Dermis microvascular lymphatic vessel endothelial cell (primary cell): ENCODE data around the gene FAM120B. TPM values are rescaled to one million over a fixed set of nuclear protein-coding genes. Genes with fewer than 3 reads are reported as not detected.
"Not testable (repeated sequence)": the region's sequence is repeated elsewhere in the genome, so short reads cannot be mapped to it uniquely, and the experiment has no call there.

Experiments used
- DNase-seq, 2 donors: peaks; one replicate each; pipeline versions ENCODE4 v3.0.0 to v3.0.0-alpha.2; 2010; ENCODE audit warnings: low read depth in 2 of 2
- total RNA-seq: library from RNA; depleted of rRNA; stranded (reverse); fragments of >200 nt; gene quantifications from 2 replicates; pipeline ENCODE4 v1.2.1, GENCODE V29; 2014

FAM120B gene
- total RNA-seq, 1 donor from 2014 or later, result 9.0 TPM

GRCh38 chr6:170381562-170381961 lies 75.0 kb downstream of the FAM120B start:
- no peak for DNase-seq

DNA sequence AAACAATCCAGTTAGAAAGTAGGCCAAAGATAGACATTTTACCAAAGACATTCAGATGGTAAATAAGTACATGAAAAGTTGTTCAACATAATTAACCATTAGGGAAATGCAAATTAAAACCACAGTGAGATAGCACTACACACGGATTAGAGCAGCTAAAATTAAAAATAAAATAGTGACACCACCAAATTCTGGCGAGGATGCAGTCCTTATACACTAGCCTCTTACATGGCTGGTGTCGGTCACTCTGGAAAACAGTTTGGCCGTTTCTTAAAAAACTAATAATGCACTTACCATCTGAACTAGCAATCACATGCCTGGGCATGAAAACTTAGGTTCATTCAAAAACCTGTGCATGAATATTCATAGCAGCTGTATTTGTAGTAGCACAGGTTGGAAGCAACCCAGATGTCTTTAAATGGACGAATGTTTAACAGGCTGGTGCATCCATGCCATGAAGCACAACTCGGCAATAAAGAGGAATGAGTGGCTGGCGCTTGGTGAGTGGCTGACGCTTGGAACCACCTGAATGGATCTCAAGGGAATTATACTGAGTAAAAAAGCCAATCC lies 77.0 kb downstream of the FAM120B start:
- DNase-seq, result no peak

DNA sequence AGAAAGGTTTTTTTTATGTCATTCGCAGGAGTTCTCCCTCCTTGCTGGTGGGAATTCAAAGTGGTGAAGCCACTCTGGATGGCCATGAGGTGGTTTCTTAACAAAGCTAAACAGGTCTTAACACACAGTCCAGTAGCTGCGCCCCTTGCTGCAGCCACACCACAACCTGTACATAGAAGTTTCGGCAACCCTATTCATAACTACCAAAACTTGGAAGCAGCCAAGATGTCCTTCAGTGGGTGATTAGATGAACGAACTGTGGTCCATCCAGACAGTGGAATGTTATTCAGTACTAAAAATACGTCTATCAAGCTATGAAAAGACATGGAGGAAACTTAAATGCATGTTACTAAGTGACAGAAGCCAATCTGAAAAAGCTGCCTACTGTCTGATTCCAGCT lies 78.9 kb downstream of the FAM120B start:
- no peak for DNase-seq

DNA sequence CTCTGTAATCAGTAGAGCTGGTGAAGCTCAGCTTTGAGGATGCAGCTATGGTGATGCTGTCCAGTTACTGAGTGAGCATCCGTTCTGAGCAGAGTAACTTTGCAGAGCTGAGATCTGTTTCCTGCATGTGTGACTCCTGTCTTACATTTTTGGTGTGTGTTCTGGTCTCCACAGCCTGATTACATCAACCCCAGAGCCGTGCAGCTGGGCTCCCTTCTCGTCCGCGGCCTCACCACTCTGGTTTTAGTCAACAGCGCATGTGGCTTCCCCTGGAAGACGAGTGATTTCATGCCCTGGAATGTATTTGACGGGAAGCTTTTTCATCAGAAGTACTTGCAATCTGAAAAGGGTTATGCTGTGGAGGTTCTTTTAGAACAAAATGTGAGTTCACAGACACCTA lies 81.6 kb downstream of the FAM120B start:
- DNase-seq, result no peak

DNA sequence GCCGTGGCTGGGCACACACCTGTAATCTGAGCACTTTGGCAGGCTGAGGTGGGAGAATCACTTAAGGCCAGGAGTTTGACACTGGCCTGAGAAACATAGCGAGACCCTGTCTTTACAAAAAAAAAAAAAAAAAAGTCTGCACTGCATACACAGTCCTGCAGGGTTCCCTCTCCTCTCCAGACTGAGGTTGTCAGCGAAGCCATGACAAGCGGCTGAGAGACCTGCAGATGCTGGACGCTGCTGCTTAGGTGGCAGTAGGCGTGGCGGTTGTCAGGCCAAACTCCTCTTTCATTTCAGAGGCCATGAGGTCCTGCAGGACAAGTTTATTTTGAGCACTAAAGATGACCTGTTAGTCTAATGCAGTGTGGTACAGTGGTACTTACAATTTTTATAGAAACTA lies 86.5 kb downstream of the FAM120B start:
- DNase-seq, result no peak

DNA sequence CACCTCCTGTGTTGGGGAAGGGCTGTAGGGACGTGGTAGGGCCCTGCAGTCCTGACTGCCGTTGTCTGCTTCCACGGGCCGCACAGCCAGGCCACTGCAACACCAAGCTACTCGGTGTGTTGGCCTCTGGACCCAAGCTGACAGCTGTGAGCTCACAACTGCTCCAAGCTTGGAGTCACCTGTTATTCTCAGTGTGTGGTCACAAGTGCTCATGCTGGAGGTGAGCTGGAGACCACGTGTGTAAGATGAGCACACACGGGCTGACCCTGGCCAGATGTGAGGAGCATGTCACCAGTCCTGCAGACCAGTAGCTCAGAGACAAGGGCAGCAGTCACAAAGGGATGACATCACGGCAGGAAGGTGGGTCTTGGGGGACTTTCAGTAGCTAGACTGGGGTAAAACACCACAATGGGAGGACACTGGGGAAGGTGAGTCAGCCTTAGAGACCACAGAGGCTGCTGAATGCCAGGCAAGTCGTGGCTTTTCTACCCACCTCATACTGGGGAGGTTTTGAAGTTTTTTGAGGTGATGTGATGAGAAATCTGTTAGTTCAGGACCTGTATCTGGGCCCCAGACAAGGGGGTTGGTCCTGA lies 87.3 kb downstream of the FAM120B start:
- DNase-seq, result no peak

DNA sequence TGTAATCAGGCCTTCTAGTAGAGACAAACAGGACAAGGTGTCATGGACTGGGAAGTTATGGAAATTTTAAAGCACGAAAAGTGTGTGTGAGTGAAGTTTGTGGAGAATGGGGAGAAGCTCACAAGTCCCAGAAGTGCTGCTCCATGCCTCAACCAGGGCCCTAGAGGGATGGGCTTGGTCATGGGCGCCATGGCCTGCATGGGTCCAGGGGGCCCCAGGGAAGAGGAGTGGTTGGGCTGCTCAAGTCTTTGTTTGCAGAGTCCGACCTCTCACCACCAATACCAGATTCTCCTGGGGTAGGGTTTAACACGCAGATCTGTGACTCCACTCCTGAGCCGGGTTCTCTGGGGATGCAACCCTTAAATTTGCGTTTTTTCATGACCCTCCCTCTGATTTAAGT lies 88.4 kb downstream of the FAM120B start:
- no peak for DNase-seq

DNA sequence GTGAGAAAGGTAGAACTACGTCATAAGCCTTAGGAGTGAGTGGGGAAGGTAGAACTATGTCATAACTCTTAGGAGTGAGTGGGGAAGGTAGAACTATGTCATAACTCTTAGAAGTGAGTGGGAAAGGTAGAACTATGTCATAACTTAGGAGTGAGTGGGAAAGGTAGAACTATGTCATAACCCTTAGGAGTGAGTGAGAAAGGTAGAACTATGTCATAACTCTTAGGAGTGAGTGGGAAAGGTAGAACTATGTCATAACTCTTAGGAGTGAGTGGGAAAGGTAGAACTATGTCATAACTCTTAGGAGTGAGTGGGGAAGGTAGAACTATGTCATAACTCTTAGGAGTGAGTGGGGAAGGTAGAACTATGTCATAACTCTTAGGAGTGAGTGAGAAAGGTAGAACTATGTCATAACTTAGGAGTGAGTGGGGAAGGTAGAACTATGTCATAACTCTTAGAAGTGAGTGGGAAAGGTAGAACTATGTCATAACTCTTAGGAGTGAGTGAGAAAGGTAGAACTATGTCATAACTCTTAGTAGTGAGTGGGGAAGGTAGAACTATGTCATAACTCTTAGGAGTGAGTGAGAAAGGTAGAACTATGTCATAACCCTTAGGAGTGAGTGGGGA lies 92.3 kb downstream of the FAM120B start:
- not testable (repeated sequence) for DNase-seq

GRCh38 chr6:170399955-170400558 lies 93.5 kb downstream of the FAM120B start:
- not testable (repeated sequence) for DNase-seq

DNA sequence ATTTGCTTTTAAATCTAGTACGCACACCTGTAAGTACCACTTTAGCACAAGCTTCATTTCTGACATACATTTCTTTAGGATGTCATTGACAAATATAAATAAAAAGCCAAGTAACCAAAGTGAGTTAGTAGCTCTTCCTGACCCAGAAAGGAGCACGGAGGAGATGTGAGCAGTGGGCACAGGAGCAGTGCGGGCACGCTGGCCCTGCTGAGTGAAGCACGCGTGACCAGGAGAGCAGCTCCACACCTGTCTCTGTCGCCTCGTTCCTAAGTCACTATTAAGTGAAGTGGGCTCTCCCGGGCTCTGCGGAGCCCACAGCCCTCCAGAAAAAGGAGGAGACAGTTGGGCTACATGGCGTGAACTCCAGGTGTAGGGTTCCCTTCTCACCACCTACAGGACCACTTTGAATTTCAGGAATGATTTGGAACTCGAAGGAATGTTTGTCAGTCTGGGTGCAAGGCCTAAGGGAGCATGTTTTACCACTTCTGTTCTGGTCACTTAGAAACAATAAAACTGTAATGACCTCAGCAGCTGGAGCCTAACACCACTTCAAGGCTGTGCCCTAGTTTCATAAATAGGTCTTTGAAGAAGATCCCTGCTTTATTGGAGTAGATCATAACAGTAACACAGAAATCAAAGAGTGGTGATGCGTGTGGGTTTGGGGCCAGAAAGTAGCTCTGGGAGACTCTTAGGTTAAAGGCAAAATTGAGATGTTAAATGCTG lies 95.9 kb downstream of the FAM120B start:
- DNase-seq, result no peak

DNA sequence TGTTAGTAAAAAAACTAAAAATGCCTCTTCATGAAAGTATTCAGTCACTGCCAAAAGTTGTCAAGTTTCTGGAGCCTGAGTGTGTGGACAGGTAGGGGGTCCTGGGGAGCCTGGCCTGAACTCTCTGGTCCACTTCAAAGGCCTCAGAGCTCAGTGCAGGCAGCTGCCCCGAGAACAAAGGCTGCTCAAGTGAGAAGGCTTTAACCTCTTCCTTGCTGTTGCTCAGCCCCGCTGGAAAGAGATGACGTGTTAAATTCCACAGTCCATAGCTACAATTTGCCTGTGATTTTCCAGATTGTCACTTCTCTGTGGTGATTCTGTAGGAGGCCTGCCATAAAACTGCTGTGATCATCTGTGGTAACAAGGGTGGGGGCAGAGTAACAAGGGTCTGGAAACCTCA lies 96.9 kb downstream of the FAM120B start:
- DNase-seq, result no peak

- no peak for DNase-seq
These were observed 97.5 kb downstream of the FAM120B start for GRCh38 chr6:170404036-170404435.

GRCh38 chr6:170404697-170405096 lies 98.1 kb downstream of the FAM120B start:
- DNase-seq, result no peak

GRCh38 chr6:170405311-170405975 lies 98.9 kb downstream of the FAM120B start:
- peak in 1 of 2 donors; percentile 81 for DNase-seq

GRCh38 chr6:170407200-170407599 lies 100.6 kb downstream of the FAM120B start:
- no peak for DNase-seq

DNA sequence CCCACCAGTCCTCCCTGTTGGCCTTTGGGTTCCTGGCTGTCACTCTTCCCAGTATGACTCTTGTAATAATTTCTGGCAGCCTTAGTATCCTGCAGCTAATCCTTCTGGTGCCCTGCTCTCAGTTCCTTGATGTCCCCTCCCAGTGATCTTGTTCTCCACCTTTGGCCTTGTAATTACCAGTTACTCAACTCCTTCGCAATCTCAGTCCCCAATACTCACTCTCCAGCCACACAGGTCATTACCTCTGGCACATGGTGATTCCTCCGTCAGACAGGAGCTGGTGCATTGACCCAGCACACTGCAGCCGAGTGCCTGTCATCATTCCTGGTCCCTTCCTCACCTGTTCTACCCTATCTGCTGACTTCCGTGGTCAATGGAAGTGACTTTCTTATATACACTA lies 101.4 kb downstream of the FAM120B start:
- no peak for DNase-seq

DNA sequence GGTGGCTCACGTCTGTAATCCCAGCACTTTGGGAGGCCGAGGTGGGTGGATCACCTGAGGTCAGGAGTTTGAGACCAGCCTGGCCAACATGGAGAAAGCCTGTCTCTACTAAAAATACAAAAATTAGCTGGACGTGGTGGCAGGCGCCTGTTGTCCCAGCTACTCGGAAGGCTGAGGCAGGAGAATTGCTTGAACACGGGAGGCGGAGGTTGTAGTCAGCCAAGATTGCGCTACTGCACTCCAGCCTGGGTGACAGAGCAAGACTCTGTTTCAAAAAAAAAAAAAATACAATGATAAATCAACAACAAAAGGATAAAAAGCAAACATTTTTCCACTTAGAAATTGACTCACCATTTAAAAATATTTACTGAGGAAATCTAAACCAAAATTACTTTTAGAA lies 103.2 kb downstream of the FAM120B start:
- not testable (repeated sequence) for DNase-seq

GRCh38 chr6:170410241-170410640 lies 103.7 kb downstream of the FAM120B start:
- no peak for DNase-seq

GRCh38 chr6:170415318-170415717 lies 108.8 kb downstream of the FAM120B start:
- no peak for DNase-seq

DNA sequence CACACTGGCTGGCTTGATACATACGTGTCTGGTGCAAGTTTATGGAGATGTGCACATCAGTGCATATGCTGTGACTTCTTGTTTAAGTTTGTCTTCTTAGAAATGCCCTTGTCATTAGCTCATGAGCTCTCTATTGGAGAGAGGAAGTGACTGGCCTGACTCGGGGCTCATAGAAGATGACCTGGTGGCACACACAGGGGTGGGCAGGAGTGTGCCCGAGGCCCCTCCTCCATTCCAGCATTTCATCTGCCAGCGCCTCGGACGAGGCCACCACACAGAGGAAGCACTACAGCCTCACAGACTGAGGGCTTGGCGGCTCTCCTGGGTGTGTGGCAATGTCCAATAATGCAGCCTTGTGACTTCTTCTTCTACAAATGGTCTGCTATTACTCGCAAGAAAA lies 109.7 kb downstream of the FAM120B start:
- DNase-seq, result no peak

DNA sequence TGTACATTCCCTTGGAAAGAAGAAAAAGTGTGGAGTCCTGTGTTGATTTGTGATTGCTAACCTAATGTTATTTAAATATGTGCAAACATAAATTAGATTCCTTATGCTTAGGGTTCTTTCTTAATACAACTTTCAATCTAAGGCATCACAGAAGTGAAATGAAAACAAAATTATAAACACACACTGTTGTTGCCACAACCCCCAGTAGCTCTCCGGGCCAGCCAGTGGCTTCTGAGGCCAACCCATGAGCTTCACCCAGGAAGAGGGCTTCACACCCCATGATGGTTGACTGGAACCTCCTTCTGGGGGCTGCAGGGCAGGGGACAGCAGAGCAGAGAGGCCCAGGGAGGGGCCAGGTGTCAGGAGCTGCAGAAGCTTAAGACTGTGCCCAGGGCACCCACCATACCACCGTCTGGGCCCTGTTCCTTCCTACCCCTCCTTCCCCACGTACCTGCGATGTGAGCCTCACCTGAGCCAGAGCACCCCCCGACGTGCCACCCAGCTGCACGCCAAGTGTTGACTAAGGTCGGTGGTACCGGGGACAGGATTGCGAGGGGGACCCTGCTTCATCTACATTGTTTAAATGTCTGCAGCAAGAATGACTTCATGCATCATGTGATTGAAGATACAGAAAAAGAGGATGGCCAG lies 110.5 kb downstream of the FAM120B start:
- no peak for DNase-seq
